Esophagus squamous epithelium (tissue), 4 donors: ENCODE data around the gene KATNAL1.

Source experiments
- CTCF ChIP-seq, 6 experiments: fragments of 450-650 bp in 4 of 6; fragments of 200-600 bp in 2 of 6; sonication (generic) in 2 of 6; IDR thresholded peaks; one replicate each; pipeline ENCODE4 v1.5.1; 2016 to 2019; ENCODE audit warnings: antibody characterized with exemption in 6 of 6, mild to moderate bottlenecking in 4 of 6, moderate library complexity in 4 of 6
- POLR2A ChIP-seq, 4 donors: fragments of 450-650 bp; IDR thresholded peaks; one replicate each; pipeline ENCODE4 v1.6.1; 2017; ENCODE audit warnings: antibody characterized with exemption in 4 of 4, mild to moderate bottlenecking in 4 of 4, moderate library complexity in 3 of 4

DNA sequence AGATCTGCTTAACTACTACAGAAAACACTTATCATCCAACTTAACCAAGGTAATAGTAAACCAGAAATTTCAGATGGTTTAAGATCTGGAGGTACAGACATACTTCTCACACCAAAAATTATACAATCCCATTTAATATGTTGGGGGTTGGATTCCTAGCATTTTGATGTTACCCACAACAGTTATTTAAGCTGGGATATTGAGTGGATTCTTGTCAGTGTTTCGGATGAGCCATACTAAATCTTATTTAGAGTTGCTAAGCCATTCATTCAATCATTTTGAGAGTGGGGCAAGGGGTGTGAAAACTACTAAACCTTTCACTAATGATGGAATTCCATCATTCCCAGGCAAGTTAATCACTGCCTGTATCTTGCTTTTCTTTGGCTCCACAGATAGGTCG, 40.6 kb downstream of the KATNAL1 start:
- TF ChIP-seq CTCF (IDR thresholded peaks at IDR 0.05) (no peak), POLR2A (IDR thresholded peaks at IDR 0.05) (no peak)
